Thoracic aorta (tissue), 2 donors: ENCODE measurements around the gene TOX3. TPM values are rescaled to one million over a fixed set of nuclear protein-coding genes. Genes with fewer than 3 reads are reported as not detected.

Experiments used
- ATAC-seq: fragments of 150-250 bp; one replicate; pipeline ENCODE4 v1.8.0; 2017; ENCODE audit warnings: low read depth; ENCODE audit not compliant: insufficient number of reproducible peaks, low FRiP score
- DNase-seq: peaks from one replicate; pipeline ENCODE4 v3.0.0-alpha.2; 2020; ENCODE audit warnings: low spot score
- H3K27ac ChIP-seq, 2 donors: fragments of 200-600 bp; sonication (generic); 1 replicate in 1 of 2; 2 replicates in 1 of 2; pipeline ENCODE4 v1.5.1; 2016; ENCODE audit warnings: mild to moderate bottlenecking in 2 of 2, moderate library complexity in 2 of 2
- H3K27me3 ChIP-seq: fragments of 200-600 bp; sonication (generic); replicated peaks from 2 replicates; pipeline ENCODE4 v1.6.0; 2016; ENCODE audit warnings: mild to moderate bottlenecking; ENCODE audit not compliant: insufficient read depth
- H3K36me3 ChIP-seq: fragments of 200-600 bp; sonication (generic); one replicate; pipeline ENCODE4 v1.5.1; 2016
- H3K4me1 ChIP-seq, 2 donors: fragments of 200-600 bp; sonication (generic); 1 replicate in 1 of 2; 2 replicates in 1 of 2; pipeline versions ENCODE4 v1.5.1 to v1.6.0; 2016; ENCODE audit warnings: low read depth in 2 of 2, mild to moderate bottlenecking in 1 of 2; ENCODE audit not compliant: control insufficient read depth in 1 of 2
- H3K4me3 ChIP-seq: fragments of 200-600 bp; sonication (generic); 2 replicates; pipeline ENCODE4 v1.5.1; 2016; ENCODE audit warnings: mild to moderate bottlenecking
- H3K9me3 ChIP-seq: fragments of 200-600 bp; sonication (generic); 2 replicates; pipeline ENCODE4 v1.5.1; 2016
- CTCF ChIP-seq: fragments of 200-600 bp; sonication (generic); IDR thresholded peaks from one replicate; pipeline ENCODE4 v1.5.1; 2019; ENCODE audit warnings: antibody characterized with exemption
- total RNA-seq, 2 donors: library from RNA; depleted of rRNA; stranded (reverse); fragments of >200 nt; gene quantifications; one replicate each; pipeline versions ENCODE4 v1.1.0 to v1.2.3, GENCODE V29; 2016

Gene TOX3
- total RNA-seq, 2 donors from 2014 or later = not detected

- ATAC-seq = no peak
- H3K27ac ChIP-seq = no peak overlapping the region
Measured at GRCh38 chr16:52561910-52562741, 15.2 kb upstream of the TOX3 start.

GRCh38 chr16:52558448-52558847, 11.5 kb upstream of the TOX3 start:
- no peak for TF ChIP-seq CTCF
- no peaks in the 10 kb centered on the region for H3K36me3 ChIP-seq
- H3K4me3 ChIP-seq = no peak overlapping the region
- no peaks in the 10 kb centered on the region for H3K27me3 ChIP-seq
- H3K9me3 ChIP-seq = no peaks in the 10 kb centered on the region
- DNase-seq (no peak), ATAC-seq (no peak)
- H3K4me1 ChIP-seq = no peaks in the 10 kb centered on the region
- no peak overlapping the region for H3K27ac ChIP-seq

More at GRCh38 chr16:52561910-52562741, 15.2 kb upstream of the TOX3 start:
- no peak for TF ChIP-seq CTCF
- no peak overlapping the region for H3K4me3 ChIP-seq
- no peaks in the 10 kb centered on the region for H3K27me3 ChIP-seq
- H3K4me1 ChIP-seq = no peaks in the 10 kb centered on the region
- DNase-seq = no peak
- H3K9me3 ChIP-seq = no peaks in the 10 kb centered on the region
- H3K36me3 ChIP-seq = no peaks in the 10 kb centered on the region

GRCh38 chr16:52557236-52557635, 10.3 kb upstream of the TOX3 start:
- H3K27me3 ChIP-seq = no peaks in the 10 kb centered on the region
- H3K36me3 ChIP-seq = no peaks in the 10 kb centered on the region
- H3K4me1 ChIP-seq = no peaks in the 10 kb centered on the region
- TF ChIP-seq CTCF = no peak
- H3K4me3 ChIP-seq = no peak overlapping the region
- H3K9me3 ChIP-seq = no peaks in the 10 kb centered on the region
- DNase-seq (no peak), ATAC-seq (no peak)
- H3K27ac ChIP-seq = no peak overlapping the region

DNA sequence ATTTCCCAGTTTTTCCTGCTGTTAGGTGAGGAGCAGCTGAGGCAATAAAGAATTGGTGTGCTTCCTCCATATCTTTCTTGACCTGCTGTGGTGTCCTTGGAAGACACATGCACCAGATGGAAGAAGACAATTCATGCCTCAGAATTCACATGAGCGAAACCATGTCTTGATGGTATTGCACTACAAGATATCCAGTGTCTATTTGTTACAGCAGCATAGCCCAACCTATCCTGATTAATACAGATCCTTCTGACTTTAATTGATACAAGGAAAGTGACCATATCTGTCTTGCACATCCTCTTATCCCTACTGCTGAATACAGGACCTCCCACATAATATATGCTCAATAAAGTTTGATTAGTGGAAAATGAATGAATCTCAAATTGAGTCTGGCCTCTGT, 9.1 kb upstream of the TOX3 start:
- no peaks in the 10 kb centered on the region for H3K36me3 ChIP-seq
- no peak overlapping the region for H3K27ac ChIP-seq
- no peaks in the 10 kb centered on the region for H3K4me1 ChIP-seq
- ATAC-seq = no peak
- DNase-seq = no peak
- no peaks in the 10 kb centered on the region for H3K27me3 ChIP-seq
- H3K4me3 ChIP-seq = no peak overlapping the region
- H3K9me3 ChIP-seq = no peaks in the 10 kb centered on the region
- no peak for TF ChIP-seq CTCF

DNA sequence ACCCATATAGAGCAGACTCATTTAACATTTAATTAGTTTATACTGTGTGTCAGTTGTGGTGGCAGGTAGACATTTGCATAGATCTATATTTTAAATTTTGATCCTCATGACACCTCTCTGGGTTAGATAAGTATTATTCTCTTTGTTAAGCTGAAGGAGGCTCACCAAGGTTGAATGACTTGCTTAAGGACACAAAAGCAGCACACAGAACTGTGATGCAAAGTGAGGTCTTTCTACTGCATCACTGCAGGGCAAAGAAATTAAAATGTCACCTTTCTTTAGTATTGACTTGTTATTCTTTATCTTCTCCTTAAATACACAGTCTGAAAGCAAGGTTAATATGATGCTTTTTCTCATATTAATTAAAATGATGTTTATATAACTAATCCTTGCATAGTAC, 8.6 kb upstream of the TOX3 start:
- no peak overlapping the region for H3K27ac ChIP-seq
- no peaks in the 10 kb centered on the region for H3K4me1 ChIP-seq
- ATAC-seq = no peak
- TF ChIP-seq CTCF = no peak
- no peak overlapping the region for H3K4me3 ChIP-seq
- no peaks in the 10 kb centered on the region for H3K36me3 ChIP-seq
- no peaks in the 10 kb centered on the region for H3K9me3 ChIP-seq
- DNase-seq = no peak
- H3K27me3 ChIP-seq = no peaks in the 10 kb centered on the region
